GM10248 (cell line): ENCODE results near the gene CAMK2B.

ENCODE experiments used
- CTCF ChIA-PET: fragments of 300-600 bp; sonication (Branson Sonifier 250); formaldehyde crosslinking; extraction: SDS; loops from one replicate; lab custom pipeline; 2021; ENCODE audit warnings: antibody characterized with exemption; lab: Yijun Ruan, JAX
- POLR2A ChIA-PET: fragments of 350-650 bp; sonication (Branson Sonifier 250); formaldehyde crosslinking; extraction: SDS; loops from one replicate; lab custom pipeline; 2020; ENCODE audit warnings: antibody characterized with exemption; lab: Yijun Ruan, JAX
- DNase-seq: peaks from one replicate; pipeline ENCODE4 v3.0.0; 2012; ENCODE audit errors: extremely low spot score
- TF ChIP-seq, protein P1 (sequence below): IDR thresholded peaks from 2 replicates; pipeline ENCODE4 v1.5.1; 2012; ENCODE audit warnings: mild to moderate bottlenecking, low read depth; ENCODE audit errors: extremely low read depth, missing control alignments, control extremely low read depth

CAMK2B gene

DNA sequence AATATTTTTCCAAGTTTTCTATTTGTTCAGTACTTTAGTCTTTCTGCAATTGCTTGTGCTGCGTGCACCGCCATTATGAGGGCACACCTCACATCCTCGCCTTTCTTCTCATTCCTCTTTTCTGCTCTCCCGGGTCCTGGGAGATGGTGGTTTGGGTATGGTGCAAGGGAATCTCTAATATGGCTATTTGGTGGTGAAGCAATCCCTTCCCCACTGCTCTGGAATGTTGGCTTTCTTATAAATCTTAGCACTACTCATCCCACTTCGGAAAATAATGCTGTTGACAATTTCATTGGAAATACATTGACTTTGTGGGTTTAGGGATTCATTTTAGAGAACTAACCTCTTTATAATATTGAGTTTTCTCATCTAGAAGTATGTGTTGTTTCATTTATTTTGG, 134.2 kb downstream of the CAMK2B start:
- TF ChIP-seq, protein P1, sequence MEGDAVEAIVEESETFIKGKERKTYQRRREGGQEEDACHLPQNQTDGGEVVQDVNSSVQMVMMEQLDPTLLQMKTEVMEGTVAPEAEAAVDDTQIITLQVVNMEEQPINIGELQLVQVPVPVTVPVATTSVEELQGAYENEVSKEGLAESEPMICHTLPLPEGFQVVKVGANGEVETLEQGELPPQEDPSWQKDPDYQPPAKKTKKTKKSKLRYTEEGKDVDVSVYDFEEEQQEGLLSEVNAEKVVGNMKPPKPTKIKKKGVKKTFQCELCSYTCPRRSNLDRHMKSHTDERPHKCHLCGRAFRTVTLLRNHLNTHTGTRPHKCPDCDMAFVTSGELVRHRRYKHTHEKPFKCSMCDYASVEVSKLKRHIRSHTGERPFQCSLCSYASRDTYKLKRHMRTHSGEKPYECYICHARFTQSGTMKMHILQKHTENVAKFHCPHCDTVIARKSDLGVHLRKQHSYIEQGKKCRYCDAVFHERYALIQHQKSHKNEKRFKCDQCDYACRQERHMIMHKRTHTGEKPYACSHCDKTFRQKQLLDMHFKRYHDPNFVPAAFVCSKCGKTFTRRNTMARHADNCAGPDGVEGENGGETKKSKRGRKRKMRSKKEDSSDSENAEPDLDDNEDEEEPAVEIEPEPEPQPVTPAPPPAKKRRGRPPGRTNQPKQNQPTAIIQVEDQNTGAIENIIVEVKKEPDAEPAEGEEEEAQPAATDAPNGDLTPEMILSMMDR, result no peak
- ChIA-PET CTCF (no interaction called here), POLR2A (no interaction called here)

DNA sequence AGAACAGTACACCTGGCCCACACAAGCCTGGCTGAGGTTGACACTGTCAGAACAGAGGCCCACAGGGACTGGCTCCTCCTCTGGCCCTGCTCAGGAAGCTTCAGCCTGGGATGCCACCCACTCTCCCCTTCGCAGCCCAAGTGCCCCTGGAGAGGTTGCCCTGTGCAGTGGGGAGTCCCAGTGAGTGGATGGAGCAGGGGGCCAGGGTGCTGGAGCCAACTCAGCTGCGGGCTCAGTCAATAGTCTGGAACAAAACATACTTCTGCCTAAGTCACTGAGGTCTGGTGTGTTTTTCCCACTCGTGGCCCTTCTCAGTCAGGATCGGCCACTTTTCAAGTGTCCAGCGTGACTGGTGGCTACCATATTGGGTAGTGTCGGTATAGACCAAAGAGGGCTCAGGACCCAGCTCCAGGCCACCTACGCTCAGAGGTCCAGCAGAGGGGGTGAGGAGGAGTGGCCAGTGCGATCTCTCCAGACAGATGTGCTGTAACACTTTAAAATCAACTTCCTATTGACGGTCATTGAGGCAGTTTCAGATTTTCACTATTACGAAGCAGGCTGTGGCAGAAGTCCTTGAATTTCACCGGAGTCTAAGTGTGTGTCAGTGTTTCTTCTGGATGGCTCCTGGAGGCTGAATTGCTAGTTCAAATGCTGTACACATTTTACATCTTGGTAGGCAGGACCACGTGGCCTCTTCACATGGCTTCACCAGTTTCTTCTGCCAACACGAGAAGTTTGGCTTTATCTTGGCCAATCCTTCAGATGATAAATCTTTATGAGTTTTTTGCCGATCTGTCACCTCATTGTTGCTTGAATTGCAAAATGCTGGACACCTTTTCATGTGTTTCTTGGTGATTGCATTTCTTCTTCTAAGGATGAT, 135.2 kb downstream of the CAMK2B start:
- ChIA-PET CTCF (interaction anchor here (1.8 kb wide), 1 partner anchor 14 kb away, joined by 4 read pairs; no protein-coding TSS in a partner anchor), POLR2A (no interaction called here)
- TF ChIP-seq, protein P1, result no peak
- DNase-seq, result no peak

More for the DNA sequence above, 134.2 kb downstream of the CAMK2B start:
- DNase-seq, result no peak

DNA sequence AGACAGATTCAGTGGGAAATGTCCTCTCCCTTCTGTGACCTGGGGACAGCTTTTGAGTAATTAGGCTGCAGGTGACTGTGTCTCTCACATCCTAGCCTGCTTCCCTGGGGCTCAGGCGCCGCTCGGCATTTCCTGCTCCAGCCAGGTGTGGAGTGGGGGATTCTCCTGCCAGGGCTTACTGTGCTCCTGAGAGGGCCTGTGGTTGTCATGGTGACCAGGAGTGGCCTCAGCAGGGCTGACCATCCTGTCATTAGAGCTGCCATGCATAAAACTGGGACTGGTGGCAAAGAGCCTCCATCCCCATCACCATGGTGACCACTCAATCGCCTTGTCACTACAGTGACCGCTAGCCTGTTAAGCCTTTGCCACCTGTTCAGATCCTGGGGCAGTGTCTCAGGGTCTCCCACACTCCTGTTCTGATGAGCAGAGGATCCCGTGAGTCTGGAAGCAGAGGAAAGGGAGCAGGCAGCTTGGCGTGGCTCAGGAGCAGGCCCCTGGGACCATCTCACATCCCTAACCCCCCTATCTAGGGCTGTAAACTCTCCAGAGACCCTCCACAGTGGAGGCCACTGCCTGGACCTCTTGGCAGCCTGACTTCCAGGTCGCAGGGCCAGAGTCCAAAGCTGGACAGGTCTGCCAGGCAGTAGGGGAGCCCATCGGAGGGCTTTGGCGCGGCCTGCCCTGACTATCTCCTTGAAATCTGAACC, 136.0 kb downstream of the CAMK2B start, which contains the start of gene GCK:
GCK (minus strand) TSS at position 154 of the 707 bp plus-strand sequence. CDS start 486 bp downstream, outside the sequence.
- no peak for DNase-seq
- TF ChIP-seq, protein P1, result no peak
- POLR2A ChIA-PET, result no interaction called here
- CTCF ChIA-PET, result interaction anchor here (1.0 to 1.8 kb wide), 2 partner anchors 10 to 13 kb away, joined by 3 to 4 read pairs; no protein-coding TSS in a partner anchor

DNA sequence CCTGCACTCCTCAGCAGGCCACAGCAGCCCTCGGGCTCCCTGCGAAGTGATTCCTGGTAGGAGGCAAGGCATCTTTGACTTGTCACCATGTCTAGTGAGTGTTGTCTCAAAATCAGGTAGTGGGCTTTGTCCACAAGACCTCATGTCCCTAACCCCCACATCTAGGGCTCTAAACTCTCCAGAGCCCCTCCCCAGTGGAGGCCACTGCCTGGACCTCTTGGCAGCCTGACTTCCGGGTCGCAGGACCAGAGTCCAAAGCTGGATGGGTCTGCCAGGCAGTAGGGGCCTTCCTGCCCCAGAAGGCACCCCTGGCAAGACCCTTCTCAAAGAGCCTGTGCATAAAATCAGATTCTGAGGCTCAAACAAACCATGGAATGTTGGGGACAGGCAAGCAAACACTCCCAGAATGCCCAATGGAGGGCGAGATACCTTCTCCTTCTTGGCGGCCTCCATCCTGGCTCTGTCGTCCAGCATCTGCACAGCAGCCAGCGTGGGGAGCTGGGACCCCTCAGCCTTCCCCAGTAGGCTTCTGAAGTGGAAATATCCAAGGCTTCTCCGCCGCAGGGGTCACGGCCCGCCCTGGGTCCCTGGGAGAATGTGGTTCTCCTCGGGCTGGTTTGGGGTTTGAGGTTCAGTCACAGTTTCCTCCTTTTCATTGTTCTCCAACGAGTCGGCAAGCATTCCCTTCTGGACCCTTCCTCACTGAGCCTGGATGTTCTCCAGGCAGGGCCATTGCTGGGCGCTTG, 136.7 kb downstream of the CAMK2B start:
- TF ChIP-seq, protein P1, result no peak
- DNase-seq, result no peak
- ChIA-PET POLR2A (no interaction called here), CTCF (interaction anchor here (1.0 to 1.8 kb wide), 2 partner anchors 9 to 12 kb away, joined by 3 to 4 read pairs; no protein-coding TSS in a partner anchor)

DNA sequence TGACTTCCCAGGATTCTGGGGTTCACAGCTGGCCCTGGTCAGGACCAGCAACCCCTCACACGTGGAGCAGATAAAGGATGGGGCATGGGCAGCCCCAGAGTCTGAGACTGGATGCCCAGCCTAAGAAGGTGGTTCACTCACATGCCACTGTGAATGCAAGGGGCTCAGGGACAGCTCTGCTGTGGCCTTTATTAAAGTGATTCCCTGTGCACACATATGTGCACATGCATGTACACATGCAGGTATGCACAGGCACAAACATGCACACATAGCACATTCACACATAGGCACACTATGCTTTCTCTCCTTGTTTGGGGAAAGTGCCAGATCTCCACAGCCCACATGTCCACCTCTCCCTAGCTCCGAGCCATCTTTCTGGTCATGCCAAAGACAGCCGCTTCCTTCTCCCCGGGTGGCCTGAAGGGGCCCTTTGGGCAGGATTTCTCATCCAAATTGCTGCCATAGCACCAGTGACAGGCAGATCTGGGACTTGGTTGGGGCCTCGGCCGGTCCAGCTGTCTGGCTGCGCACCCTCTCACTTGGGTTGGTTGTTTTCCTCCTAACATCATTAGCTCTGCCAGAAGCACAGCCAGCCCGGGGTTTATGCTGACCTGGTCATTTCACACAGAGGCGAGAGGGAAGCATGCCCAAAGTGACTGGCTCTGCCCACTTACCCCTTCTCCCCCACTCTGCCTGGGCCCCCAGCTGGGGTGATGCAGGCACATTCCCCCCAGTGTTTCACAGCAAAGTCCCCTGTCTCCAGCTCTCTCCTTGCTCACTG, 137.6 kb downstream of the CAMK2B start:
- CTCF ChIA-PET, result interaction anchor here (1.7 kb wide), 1 partner anchor 9 kb away, joined by 7 read pairs; no protein-coding TSS in a partner anchor
- no peak for DNase-seq
- POLR2A ChIA-PET, result no interaction called here
- TF ChIP-seq, protein P1, result no peak
